Measurements from ENCODE around the gene EIF2B1.

The EIF2B1 gene

GRCh38 chr12:123602651-123603195 lies 30.8 kb downstream of the EIF2B1 start:
- DNase-seq (ENCODE audit: extremely low read depth, low read depth): no peak
- no peak for TF ChIP-seq CTCF (IDR thresholded peaks at IDR 0.05; ENCODE audit: low read depth, low read length)

- peak; percentile 47 for DNase-seq (ENCODE audit: extremely low read depth, low read depth)
- peak; percentile 40 for TF ChIP-seq CTCF (IDR thresholded peaks at IDR 0.05; ENCODE audit: low read depth, low read length)
Observed at GRCh38 chr12:123601602-123602489, 31.6 kb downstream of the EIF2B1 start, which contains the start of gene DDX55. TSS of gene DDX55 (plus strand) at chr12:123602099. CDS start at chr12:123602149, 50 bp downstream.

GRCh38 chr12:123599721-123600120 lies 33.8 kb downstream of the EIF2B1 start:
- no peak for DNase-seq (ENCODE audit: extremely low read depth, low read depth)
- TF ChIP-seq CTCF (IDR thresholded peaks at IDR 0.05; ENCODE audit: low read depth, low read length): no peak

- TF ChIP-seq CTCF (IDR thresholded peaks at IDR 0.05; ENCODE audit: low read depth, low read length): no peak
Observed at GRCh38 chr12:123599310-123599709, 34.2 kb downstream of the EIF2B1 start.

GRCh38 chr12:123598522-123598921 lies 35.0 kb downstream of the EIF2B1 start:
- DNase-seq (ENCODE audit: extremely low read depth, low read depth): no peak
- no peak for TF ChIP-seq CTCF (IDR thresholded peaks at IDR 0.05; ENCODE audit: low read depth, low read length)

More at GRCh38 chr12:123599310-123599709, 34.2 kb downstream of the EIF2B1 start:
- DNase-seq (ENCODE audit: extremely low read depth, low read depth): no peak

GRCh38 chr12:123597100-123597499 lies 36.4 kb downstream of the EIF2B1 start:
- TF ChIP-seq CTCF (IDR thresholded peaks at IDR 0.05; ENCODE audit: low read depth, low read length): no peak
- DNase-seq (ENCODE audit: extremely low read depth, low read depth): no peak

- no peak for DNase-seq (ENCODE audit: extremely low read depth, low read depth)
- no peak for TF ChIP-seq CTCF (IDR thresholded peaks at IDR 0.05; ENCODE audit: low read depth, low read length)
Observed at GRCh38 chr12:123595729-123596128, 37.8 kb downstream of the EIF2B1 start.

Data from AG09319 (cell line).